IMR-90 (cell line): ENCODE data around the gene MAVS. TPM values are rescaled to one million over a fixed set of nuclear protein-coding genes. Genes with fewer than 3 reads are reported as not detected.
A peak's percentile ranks its signal among the peaks of the same experiment; 100 is the strongest.

ENCODE experiments used
- ATAC-seq: fragments of 200-7000 bp; cut with Tn5 transposase; 2 replicates; pipeline ENCODE4 v1.9.1; 2020; ENCODE audit warnings: low read depth, mild to moderate bottlenecking, moderate library complexity
- BruUV-seq: library from RNA; stranded (reverse); fragments of 400-500 nt; replicated peaks from 2 replicates; lab custom pipeline; 2021; lab: Mats Ljungman, UMichigan
- CTCF ChIA-PET: fragments of 300-600 bp; formaldehyde crosslinking; extraction: SDS; loops from one replicate; lab custom pipeline; 2021; ENCODE audit warnings: antibody characterized with exemption; lab: Yijun Ruan, JAX
- POLR2A ChIA-PET: fragments of 300-600 bp; sonication (Branson Sonifier 250); formaldehyde crosslinking; loops from one replicate; lab custom pipeline; 2022; ENCODE audit warnings: antibody characterized with exemption; ENCODE audit not compliant: unreplicated experiment; lab: Charles Lee
- DNase-seq: peaks from one replicate; pipeline ENCODE4 v3.0.0; 2013
- H2AFZ ChIP-seq: replicated peaks from 2 replicates; pipeline ENCODE3; 2013; ENCODE audit warnings: low read length, mild to moderate bottlenecking; ENCODE audit not compliant: poor library complexity
- H2AK5ac ChIP-seq: 2 replicates; pipeline ENCODE4 v1.6.1; 2013; ENCODE audit warnings: low read depth, low read length, inconsistent platforms
- H2AK9ac ChIP-seq: replicated peaks from 2 replicates; pipeline ENCODE3; 2013; ENCODE audit warnings: mild to moderate bottlenecking, low read depth, low read length, moderate library complexity; ENCODE audit not compliant: poor library complexity
- H2BK120ac ChIP-seq: 2 replicates; pipeline ENCODE4 v1.6.1; 2013; ENCODE audit warnings: low read depth, low read length, inconsistent platforms
- H2BK15ac ChIP-seq: 3 replicates; pipeline ENCODE4 v1.6.1; 2013; ENCODE audit warnings: low read depth, low read length, inconsistent platforms
- H2BK20ac ChIP-seq: 2 replicates; pipeline ENCODE4 v1.6.1; 2013; ENCODE audit warnings: low read depth, mild to moderate bottlenecking, inconsistent platforms, low read length, moderate library complexity
- H2BK5ac ChIP-seq: 2 replicates; pipeline ENCODE4 v1.6.1; 2013; ENCODE audit warnings: mild to moderate bottlenecking, low read depth, low read length, inconsistent platforms; ENCODE audit not compliant: poor library complexity, severe bottlenecking
- H3K14ac ChIP-seq: replicated peaks from 2 replicates; pipeline ENCODE4 v1.6.1; 2013; ENCODE audit warnings: low read depth, low read length, inconsistent platforms
- H3K18ac ChIP-seq: 2 replicates; pipeline ENCODE4 v1.6.1; 2013; ENCODE audit warnings: low read depth, low read length, control low read depth
- H3K23ac ChIP-seq: 2 replicates; pipeline ENCODE4 v1.6.1; 2013; ENCODE audit warnings: low read depth, low read length, inconsistent platforms
- H3K27ac ChIP-seq: 2 replicates; pipeline ENCODE4 v1.5.1; 2013; ENCODE audit warnings: mild to moderate bottlenecking, control low read depth, low read length; ENCODE audit not compliant: insufficient read depth
- H3K27me3 ChIP-seq: 2 replicates; pipeline ENCODE4 v1.6.1; 2013; ENCODE audit warnings: low read length; ENCODE audit not compliant: control insufficient read depth, insufficient read depth
- H3K36me3 ChIP-seq: 2 replicates; pipeline ENCODE4 v1.6.1; 2013; ENCODE audit warnings: low read length, mixed read lengths; ENCODE audit not compliant: control insufficient read depth, insufficient read depth
- H3K4ac ChIP-seq: 2 replicates; pipeline ENCODE4 v1.6.1; 2013; ENCODE audit warnings: low read depth, low read length, inconsistent platforms
- H3K4me1 ChIP-seq: 2 replicates; pipeline ENCODE4 v1.6.1; 2013; ENCODE audit warnings: low read length, mixed read lengths; ENCODE audit not compliant: control insufficient read depth, insufficient read depth
- H3K4me2 ChIP-seq: 2 replicates; pipeline ENCODE4 v1.6.1; 2013; ENCODE audit warnings: low read depth, mild to moderate bottlenecking, control low read depth, low read length, moderate library complexity
- H3K4me3 ChIP-seq: 2 replicates; pipeline ENCODE4 v1.5.1; 2013; ENCODE audit warnings: low read depth, mild to moderate bottlenecking, control low read depth, low read length, moderate library complexity; ENCODE audit not compliant: insufficient read depth
- H3K56ac ChIP-seq: 2 replicates; pipeline ENCODE4 v1.6.1; 2013; ENCODE audit warnings: low read length, inconsistent platforms; ENCODE audit not compliant: insufficient read depth; ENCODE audit errors: extremely low read depth
- H3K79me1 ChIP-seq, 2 experiments: 2 replicates each; pipeline ENCODE4 v1.6.1; 2013; ENCODE audit warnings: low read length in 2 of 2, inconsistent platforms in 1 of 2, low read depth in 1 of 2
- H3K9ac ChIP-seq: 2 replicates; pipeline ENCODE4 v1.6.1; 2013; ENCODE audit warnings: low read depth, low read length, control low read depth
- H3K9me1 ChIP-seq: 2 replicates; pipeline ENCODE4 v1.6.1; 2013; ENCODE audit warnings: low read length, inconsistent platforms; ENCODE audit not compliant: insufficient read depth
- H3K9me3 ChIP-seq: 2 replicates; pipeline ENCODE4 v1.6.1; 2013; ENCODE audit warnings: low read length; ENCODE audit not compliant: control insufficient read depth, insufficient read depth
- H4K20me1 ChIP-seq: 2 replicates; pipeline ENCODE4 v1.6.1; 2013; ENCODE audit warnings: low read length, inconsistent platforms; ENCODE audit not compliant: insufficient read depth
- H4K5ac ChIP-seq: 2 replicates; pipeline ENCODE4 v1.6.1; 2013; ENCODE audit warnings: mild to moderate bottlenecking, low read depth, low read length, control low read depth
- H4K8ac ChIP-seq, 2 experiments: 2 replicates each; pipeline ENCODE4 v1.6.1; 2013; ENCODE audit warnings: low read depth in 2 of 2, low read length in 2 of 2, control low read depth in 1 of 2, inconsistent platforms in 1 of 2
- H4K91ac ChIP-seq: 2 replicates; pipeline ENCODE4 v1.6.1; 2013; ENCODE audit warnings: low read depth, low read length, inconsistent platforms; ENCODE audit not compliant: insufficient read depth
- CEBPB ChIP-seq: IDR thresholded peaks from 2 replicates; pipeline ENCODE4 v1.6.1; 2012; ENCODE audit warnings: low read depth, low read length, improper control_type of control experiment
- CTCF ChIP-seq: conservative IDR thresholded peaks from 2 replicates; pipeline ENCODE4 v1.5.1; 2012; ENCODE audit warnings: mild to moderate bottlenecking, low read depth, low read length, improper control_type of control experiment
- MAFK ChIP-seq: IDR thresholded peaks from 2 replicates; pipeline ENCODE4 v1.6.1; 2012; ENCODE audit warnings: low read depth, low read length, improper control_type of control experiment
- MXI1 ChIP-seq: IDR thresholded peaks from 2 replicates; pipeline ENCODE4 v1.6.1; 2012; ENCODE audit warnings: low read depth, mild to moderate bottlenecking, low read length, moderate library complexity, borderline replicate concordance
- NFE2L2 ChIP-seq: fragments of 150-350 bp; IDR thresholded peaks from 2 replicates; pipeline ENCODE4 v1.6.1; 2016; ENCODE audit warnings: low read depth, mild to moderate bottlenecking, low read length
- POLR2A ChIP-seq: IDR thresholded peaks from 2 replicates; pipeline ENCODE4 v1.6.1; 2012; ENCODE audit warnings: mild to moderate bottlenecking, low read depth, low read length
- WGBS, 2 experiments: methylation state at CpG; one replicate each; pipeline versions ENCODE4 v1.1.5 to v1.1.7; 2013; ENCODE audit warnings: missing lambda C conversion rate in 2 of 2; ENCODE audit not compliant: insufficient read length in 1 of 2; ENCODE audit errors: extremely low coverage in 2 of 2; 5-methylcytosine and 5-hydroxymethylcytosine counted together
- dilution Hi-C: fragments of 300-500 bp; cut with HindIII; formaldehyde crosslinking; loops from one replicate; pipeline ENCODE4 v1.14.3; 2018; ENCODE audit warnings: low sequenced_read_pairs; ENCODE audit not compliant: unreplicated experiment
- in situ Hi-C: fragments of 300-500 bp; cut with MboI; formaldehyde crosslinking; loops from 3 replicates; pipeline ENCODE4 v1.14.3; 2019; ENCODE audit warnings: low sequenced_read_pairs, inconsistent platforms, mixed read lengths
- intact Hi-C: fragments of 100-400 bp; cut with micrococcal nuclease; formaldehyde crosslinking; loops from 2 replicates; pipeline ENCODE4 v1.10.0; 2022
- polyA plus RNA-seq, 3 experiments: library from polyadenylated mRNA; depleted of rRNA; stranded (reverse); fragments of >200 nt; gene quantifications; 2 replicates each; pipeline ENCODE4 v1.2.3, GENCODE V29; 2012; ENCODE audit warnings: low replicate concordance in 1 of 3
- total RNA-seq: library from RNA; depleted of rRNA; stranded (reverse); fragments of >200 nt; gene quantifications from 2 replicates; pipeline ENCODE4 v1.2.3, GENCODE V29; 2012

MAVS gene
- total and polyA plus RNA-seq, 2 of the 4 experiments (the other 2 are of a cell fraction): 10.4 to 15.6 TPM

GRCh38 chr20:3894796-3895195 is 48.2 kb downstream of the MAVS start:
- Histone ChIP-seq H2BK120ac (no peak overlapping the region), H3K9ac (no peak overlapping the region), H3K4me3 (no peak overlapping the region), H3K27ac (no peak overlapping the region), H2BK20ac (no peak overlapping the region), H3K4me1 (peaks cover 24% of the 10 kb centered on the region), H3K14ac (no peak overlapping the region), H2BK15ac (no peak overlapping the region), H2AK5ac (no peak overlapping the region), H3K79me1 (peaks cover 0 to 29% of the 10 kb centered on the region in 2 experiments; a peak in 2 of 4 replicates), H4K8ac (no peak overlapping the region), H3K18ac (no peak overlapping the region), H3K9me1 (peaks cover 19% of the 10 kb centered on the region), H4K20me1 (peaks cover 100% of the 10 kb centered on the region), H3K27me3 (no peaks in the 10 kb centered on the region), H3K56ac (no peak overlapping the region), H3K36me3 (peaks cover 10% of the 10 kb centered on the region), H2AFZ (no peak overlapping the region), H3K4me2 (no peak overlapping the region), H3K4ac (no peak overlapping the region), H2AK9ac (no peak overlapping the region), H2BK5ac (no peak overlapping the region), H4K91ac (no peak overlapping the region), H3K9me3 (no peaks in the 10 kb centered on the region), H3K23ac (no peak overlapping the region), H4K5ac (no peak overlapping the region)
- ChIA-PET CTCF (interaction anchor here (0.6 to 1.6 kb wide), 2 partner anchors 196 to 1059 kb away, joined by 3 to 5 read pairs; no protein-coding TSS in a partner anchor), POLR2A (no interaction called here)
- TF ChIP-seq CTCF (no peak), POLR2A (no peak), MAFK (peak; percentile 33), CEBPB (no peak), NFE2L2 (no peak), MXI1 (no peak)
- BruUV-seq: no TSS peak
- DNase-seq (no peak), ATAC-seq (no peak)
- dilution Hi-C loops: no loop called here
- intact Hi-C loops: no loop called here
- in situ Hi-C loops: loop anchor here (10.0 kb wide), 1 partner anchor 190 kb away; no protein-coding TSS in a partner anchor
- WGBS, 2 experiments: no CpG with 5 or more reads among the region's 5 CpGs
